Transverse colon (tissue), 4 donors: ENCODE results near the gene LOXL1.

ENCODE experiments used
- EP300 ChIP-seq: sonication (generic); formaldehyde crosslinking; IDR thresholded peaks from one replicate; pipeline ENCODE4 v1.6.1; 2017; ENCODE audit warnings: antibody characterized with exemption, low read depth
- POLR2A ChIP-seq: fragments of 450-650 bp; IDR thresholded peaks from one replicate; pipeline ENCODE4 v1.6.1; 2016; ENCODE audit warnings: antibody characterized with exemption, mild to moderate bottlenecking, moderate library complexity
- POLR2AphosphoS5 ChIP-seq, 3 donors: sonication (generic); formaldehyde crosslinking; IDR thresholded peaks; one replicate each; pipeline ENCODE4 v1.6.1; 2016; ENCODE audit warnings: antibody characterized with exemption in 3 of 3
- TF ChIP-seq, protein P1 (sequence below), 5 experiments: fragments of 200-600 bp in 3 of 5; fragments of 450-650 bp in 2 of 5; sonication (generic) in 3 of 5; IDR thresholded peaks; 1 replicate in 2 of 5; 2 replicates in 3 of 5; pipeline ENCODE4 v1.5.1; 2016 to 2017; ENCODE audit warnings: antibody characterized with exemption in 5 of 5, inconsistent platforms in 3 of 5, mild to moderate bottlenecking in 2 of 5, moderate library complexity in 1 of 5

DNA sequence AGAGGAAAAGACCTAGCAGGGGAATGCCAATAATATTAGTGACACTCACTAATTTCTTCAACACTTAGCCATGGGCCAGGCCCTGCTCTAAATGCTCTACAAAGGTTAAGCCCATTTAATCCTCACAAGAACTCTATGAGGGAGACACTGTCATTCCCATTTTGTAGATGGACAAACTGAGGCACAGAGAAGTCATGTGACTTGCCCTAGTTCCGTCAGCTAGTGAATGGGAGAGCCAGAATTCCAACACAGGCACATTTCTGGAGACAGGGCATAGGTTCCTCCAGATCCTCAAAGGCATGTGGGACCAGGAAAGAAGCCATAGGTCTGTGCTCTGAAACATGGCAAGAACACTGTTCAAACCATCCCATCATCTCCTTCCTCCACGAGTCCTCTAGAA is 31.5 kb downstream of the LOXL1 start:
- TF ChIP-seq, protein P1, sequence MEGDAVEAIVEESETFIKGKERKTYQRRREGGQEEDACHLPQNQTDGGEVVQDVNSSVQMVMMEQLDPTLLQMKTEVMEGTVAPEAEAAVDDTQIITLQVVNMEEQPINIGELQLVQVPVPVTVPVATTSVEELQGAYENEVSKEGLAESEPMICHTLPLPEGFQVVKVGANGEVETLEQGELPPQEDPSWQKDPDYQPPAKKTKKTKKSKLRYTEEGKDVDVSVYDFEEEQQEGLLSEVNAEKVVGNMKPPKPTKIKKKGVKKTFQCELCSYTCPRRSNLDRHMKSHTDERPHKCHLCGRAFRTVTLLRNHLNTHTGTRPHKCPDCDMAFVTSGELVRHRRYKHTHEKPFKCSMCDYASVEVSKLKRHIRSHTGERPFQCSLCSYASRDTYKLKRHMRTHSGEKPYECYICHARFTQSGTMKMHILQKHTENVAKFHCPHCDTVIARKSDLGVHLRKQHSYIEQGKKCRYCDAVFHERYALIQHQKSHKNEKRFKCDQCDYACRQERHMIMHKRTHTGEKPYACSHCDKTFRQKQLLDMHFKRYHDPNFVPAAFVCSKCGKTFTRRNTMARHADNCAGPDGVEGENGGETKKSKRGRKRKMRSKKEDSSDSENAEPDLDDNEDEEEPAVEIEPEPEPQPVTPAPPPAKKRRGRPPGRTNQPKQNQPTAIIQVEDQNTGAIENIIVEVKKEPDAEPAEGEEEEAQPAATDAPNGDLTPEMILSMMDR (IDR thresholded peaks at IDR 0.05): no peak
- TF ChIP-seq EP300 (no peak), POLR2AphosphoS5 (IDR thresholded peaks at IDR 0.05) (no peak), POLR2A (no peak)
